Fibroblast of the conjunctiva (primary cell): ENCODE measurements around the gene PRIM1.
"Not testable (repeated sequence)": the region's sequence is repeated elsewhere in the genome, so short reads cannot be mapped to it uniquely, and the experiment has no call there.

Source experiments
- DNase-seq: peaks from one replicate; pipeline ENCODE4 v3.0.0-alpha.2; 2010; ENCODE audit warnings: low read depth

Gene PRIM1

DNA sequence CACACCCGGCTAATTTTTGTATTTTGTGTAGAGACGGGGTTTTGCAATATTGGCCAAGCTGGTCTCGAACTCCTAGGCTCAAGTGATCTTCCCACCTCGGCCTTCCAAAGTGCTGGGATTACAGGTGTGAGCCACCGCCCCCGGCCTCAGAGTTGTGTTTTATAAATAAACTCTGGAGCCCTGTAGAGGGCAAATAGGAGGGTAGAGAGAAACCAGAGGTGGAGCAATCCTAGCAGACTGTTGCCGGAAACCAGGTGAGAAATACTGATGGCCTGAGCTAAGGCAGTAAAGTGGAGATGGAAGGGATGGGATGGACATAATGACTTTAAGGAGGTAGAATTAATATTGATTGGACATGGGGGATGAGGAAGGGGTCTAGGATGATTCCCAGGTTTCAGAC, 8.3 kb upstream of the PRIM1 start:
- no peak for DNase-seq

DNA sequence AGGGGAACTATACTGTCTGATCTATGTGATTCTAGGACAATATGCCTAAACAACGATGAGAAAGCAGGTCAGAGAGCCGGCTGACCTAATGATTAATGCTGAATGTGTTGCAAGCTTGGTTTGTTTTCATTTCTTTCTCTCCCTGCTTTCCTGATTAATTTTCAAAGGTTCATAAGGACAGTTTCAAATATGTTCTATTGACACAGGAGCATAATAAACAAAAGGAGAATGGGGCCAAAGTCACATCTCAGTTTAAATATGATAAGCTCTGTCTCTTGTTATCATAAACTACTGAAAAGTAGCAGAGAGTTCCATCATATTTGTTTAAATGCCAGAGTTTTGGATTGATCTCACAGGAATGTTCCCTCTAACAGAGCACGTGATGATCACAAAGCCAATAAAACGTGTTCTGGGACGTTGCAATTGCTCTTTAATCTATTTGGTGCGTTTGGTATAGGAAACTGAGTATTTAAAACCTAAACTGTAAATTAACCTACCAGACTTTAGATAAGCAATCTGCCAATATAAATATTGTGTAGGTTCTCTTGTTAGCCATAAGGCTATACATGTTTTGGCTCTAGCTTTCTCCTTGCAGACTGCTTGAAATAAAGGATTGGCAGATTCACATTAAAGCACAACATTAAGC, 7.3 kb upstream of the PRIM1 start:
- DNase-seq, result no peak

GRCh38 chr12:56758728-56759262, 6.7 kb upstream of the PRIM1 start:
- no peak for DNase-seq

- not testable (repeated sequence) for DNase-seq
Observed at GRCh38 chr12:56757971-56758370, 5.8 kb upstream of the PRIM1 start.

- DNase-seq, result no peak
Observed at GRCh38 chr12:56753566-56753965, 1.4 kb upstream of the PRIM1 start.

DNA sequence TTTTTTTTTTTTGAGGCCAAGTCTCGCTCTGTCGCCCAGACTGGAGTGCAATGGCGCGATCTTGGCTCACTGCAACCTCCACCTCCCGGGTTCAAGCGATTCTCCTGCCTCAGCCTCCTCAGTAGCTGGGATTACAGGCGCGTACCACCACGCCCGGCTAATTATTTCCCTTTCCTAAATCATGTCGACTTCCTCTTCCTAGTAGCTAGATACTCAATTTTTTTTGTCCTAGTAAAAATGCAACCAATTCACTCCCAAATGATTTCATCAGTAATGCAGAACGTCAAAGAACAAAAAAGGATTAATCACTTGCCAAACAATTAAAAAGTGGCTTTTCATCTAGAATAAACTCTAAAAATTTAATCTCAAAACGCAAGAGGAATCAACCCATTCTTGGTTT, 1.5 kb downstream of the PRIM1 start:
- not testable (repeated sequence) for DNase-seq

- no peak for DNase-seq
Observed at GRCh38 chr12:56749853-56750252, 2.3 kb downstream of the PRIM1 start.

DNA sequence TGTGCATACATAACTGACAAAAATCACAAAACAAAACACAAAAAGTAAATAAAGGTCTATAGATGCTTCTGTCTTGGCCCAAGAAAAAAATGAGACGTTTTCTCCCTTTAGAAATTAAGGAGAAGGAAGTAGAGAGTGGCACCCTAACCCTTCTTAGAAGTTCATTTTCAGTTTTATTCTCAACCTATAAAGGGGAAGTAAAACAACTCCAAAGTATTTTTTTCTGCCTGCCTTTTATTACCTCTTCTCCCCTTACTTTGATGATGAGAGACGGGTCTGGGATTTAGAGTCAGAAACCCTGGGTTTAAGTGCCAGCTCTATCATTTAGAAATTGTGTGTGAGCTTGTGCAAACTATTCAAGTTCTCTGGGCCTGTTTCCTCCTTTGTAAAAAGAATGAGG, 2.8 kb downstream of the PRIM1 start:
- DNase-seq, result no peak

- DNase-seq, result no peak
Observed at GRCh38 chr12:56728139-56728861, 23.8 kb downstream of the PRIM1 start.

DNA sequence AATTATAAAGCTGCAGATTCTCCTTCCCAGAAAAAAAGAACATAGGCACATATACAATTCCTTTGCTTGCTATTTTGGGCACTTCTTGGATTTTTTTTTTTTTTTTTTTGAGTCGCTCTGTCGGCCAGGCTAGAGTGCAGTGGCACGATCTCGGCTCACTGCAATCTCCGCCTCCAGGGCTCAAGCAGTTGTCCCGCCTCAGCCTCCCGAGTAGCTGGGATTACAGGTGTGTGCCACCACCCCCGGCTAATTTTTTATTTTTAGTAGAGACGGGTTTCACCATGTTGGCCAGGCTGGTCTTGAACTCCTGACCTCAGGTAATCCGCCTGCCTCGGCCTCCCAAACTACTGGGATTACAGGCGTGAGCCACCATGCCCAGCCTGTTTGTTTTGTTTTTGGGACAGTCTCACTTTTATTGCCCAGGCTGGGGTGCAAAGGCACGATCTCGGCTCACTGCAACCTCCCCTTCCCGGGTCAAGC, 25.9 kb downstream of the PRIM1 start:
- DNase-seq, result not testable (repeated sequence)

DNA sequence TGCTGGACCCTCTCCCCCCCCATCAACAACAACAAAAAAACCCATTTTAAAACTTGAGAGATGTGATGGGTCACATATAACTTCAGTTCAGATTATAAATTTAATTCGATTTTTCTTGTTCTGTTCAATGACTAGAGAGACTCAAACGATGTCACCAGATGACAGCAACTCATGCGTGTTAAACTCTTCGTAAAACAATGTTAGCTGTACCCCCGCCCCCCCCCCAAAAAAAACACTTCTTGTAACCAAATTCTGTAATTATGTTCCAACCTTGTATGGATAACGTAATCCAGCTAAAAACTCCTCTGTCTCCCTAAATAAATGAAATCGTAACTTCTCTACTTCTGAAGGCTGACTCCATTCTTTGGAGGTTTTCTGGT, 26.4 kb downstream of the PRIM1 start:
- DNase-seq, result no peak

- peak; percentile 92 for DNase-seq
Observed at GRCh38 chr12:56724972-56725722, 27.0 kb downstream of the PRIM1 start, which contains the start of gene NACA. TSS of gene NACA (minus strand) at chr12:56725299. CDS start at chr12:56724521, 778 bp downstream.

GRCh38 chr12:56724701-56724971, 27.5 kb downstream of the PRIM1 start:
- no peak for DNase-seq

- peak; percentile 83 for DNase-seq
Observed at GRCh38 chr12:56723889-56724700, 28.0 kb downstream of the PRIM1 start.

DNA sequence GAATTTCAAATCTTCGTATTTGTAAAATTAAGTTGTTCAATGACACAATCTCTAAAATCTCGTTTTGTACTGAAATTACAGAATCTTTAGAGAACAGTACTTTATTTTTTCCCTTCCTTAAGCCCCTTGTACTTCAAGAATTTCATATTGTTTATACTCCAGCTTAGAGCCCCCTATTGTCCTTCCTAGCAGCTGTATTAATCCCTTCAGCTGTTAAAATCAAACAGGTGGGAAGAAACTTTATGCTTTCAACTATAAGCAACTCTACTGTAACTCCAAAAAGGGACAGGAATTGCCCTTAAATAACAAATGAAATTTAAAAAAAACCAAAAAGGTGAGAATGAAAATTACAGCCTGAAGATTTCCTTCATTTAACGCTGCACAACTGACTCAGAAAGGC, 28.8 kb downstream of the PRIM1 start:
- no peak for DNase-seq

DNA sequence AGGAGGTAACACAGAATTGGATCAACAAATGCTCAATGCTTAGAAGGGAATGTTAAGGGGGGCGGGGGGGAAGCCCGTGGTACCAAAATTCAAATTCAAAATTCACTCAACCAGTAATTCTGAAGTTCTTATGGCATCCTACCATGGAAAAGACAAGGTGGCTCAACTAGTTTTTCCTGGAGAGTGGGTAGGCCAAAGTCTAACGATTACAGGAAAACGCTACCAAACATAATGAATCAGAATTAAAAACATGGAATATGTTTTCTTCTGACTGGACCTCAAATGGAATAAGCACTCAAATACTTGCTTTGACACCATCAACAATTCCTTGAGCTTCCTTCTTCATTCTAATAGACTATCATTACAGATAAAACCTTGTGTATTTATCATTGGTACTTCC, 29.3 kb downstream of the PRIM1 start:
- no peak for DNase-seq

GRCh38 chr12:56721721-56722120, 30.4 kb downstream of the PRIM1 start:
- no peak for DNase-seq

- DNase-seq, result no peak
Observed at GRCh38 chr12:56721216-56721615, 30.9 kb downstream of the PRIM1 start.

DNA sequence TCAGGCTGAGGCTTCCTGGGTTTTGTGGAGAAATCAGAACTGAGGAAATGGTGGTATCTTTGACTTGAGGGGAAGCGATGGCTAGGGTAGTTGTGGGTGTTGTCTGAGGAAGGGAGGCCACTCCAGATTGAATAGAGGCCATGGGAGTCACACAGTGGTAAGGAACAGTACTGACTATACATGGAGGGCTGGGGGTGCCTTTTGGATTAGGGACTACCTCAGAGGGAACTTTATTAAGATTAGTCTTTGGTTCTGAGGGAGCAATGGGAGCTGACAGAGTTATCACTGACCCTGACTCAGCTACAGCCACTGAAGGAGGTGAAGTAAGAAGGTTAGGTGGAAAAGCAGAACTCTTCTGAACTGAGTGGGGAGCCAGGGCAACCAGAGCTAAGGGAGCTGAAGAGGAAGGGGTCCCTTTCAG, 31.4 kb downstream of the PRIM1 start:
- no peak for DNase-seq

DNA sequence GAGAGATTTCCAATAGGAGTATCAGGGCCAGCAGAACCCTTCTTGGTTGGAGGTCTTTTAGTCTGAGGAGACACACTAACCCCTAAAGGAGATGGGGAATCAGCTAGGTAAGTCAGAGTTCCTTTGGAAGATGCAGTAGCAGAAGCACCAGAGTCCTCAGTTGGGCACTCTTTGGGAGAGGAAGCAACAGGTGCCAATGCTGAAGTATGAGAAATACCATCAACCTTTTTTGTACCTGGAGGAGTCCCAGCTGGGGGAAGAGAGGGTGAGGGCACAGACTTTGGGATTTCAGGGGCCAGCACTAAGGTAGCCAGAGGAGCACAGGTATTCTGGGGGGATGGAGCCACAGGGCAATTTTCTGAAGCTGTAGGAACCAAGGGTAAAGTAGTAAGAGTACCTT, 33.1 kb downstream of the PRIM1 start:
- no peak for DNase-seq

- no peak for DNase-seq
Observed at GRCh38 chr12:56718636-56719035, 33.5 kb downstream of the PRIM1 start.

DNA sequence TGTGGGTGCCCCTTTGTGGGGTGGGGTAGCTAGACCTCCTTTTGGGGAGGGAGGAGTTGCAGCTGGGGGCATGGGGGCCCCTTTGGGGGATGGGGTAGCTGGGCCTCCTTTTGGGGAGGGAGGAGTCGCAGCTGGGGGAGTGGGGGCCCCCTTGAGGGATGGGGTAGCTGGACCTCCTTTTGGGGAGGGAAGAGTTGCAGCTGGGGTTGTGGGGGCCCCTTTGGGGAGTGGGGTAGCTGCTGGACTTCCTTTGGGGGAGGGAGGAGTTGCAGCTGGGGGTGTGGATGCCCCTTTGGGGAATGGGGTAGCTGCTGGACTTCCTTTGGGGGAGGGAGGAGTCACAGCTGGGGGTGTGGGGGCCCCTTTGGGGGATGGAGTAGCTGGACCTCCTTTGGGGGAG, 34.0 kb downstream of the PRIM1 start:
- DNase-seq, result no peak
